Activated CD8-positive, alpha-beta memory T cell treated with anti-CD3 and anti-CD28 coated beads, Interleukin-2, amount 50 U/mL, for 24 hours (primary cell): Measurements from ENCODE around the gene ZNF44.
"Not testable (repeated sequence)": the region's sequence is repeated elsewhere in the genome, so short reads cannot be mapped to it uniquely, and the experiment has no call there.

Experiments
- DNase-seq: peaks from one replicate; pipeline ENCODE4 v3.0.0-alpha.2; 2020; ENCODE audit errors: extremely low read depth

The ZNF44 gene

GRCh38 chr19:12294249-12295158 is at the start of gene ZNF44:
ZNF44 (minus strand) TSS chr19:12294883; CDS start chr19:12294694, 189 bp downstream.
- DNase-seq = peak; percentile 93

- peak; percentile 97 for DNase-seq
These were observed 38.8 kb upstream of the ZNF44 start, which contains the start of gene ZNF563 for GRCh38 chr19:12333162-12334159. ZNF563 (minus strand) TSS chr19:12333633; CDS start chr19:12333482, 151 bp downstream.

GRCh38 chr19:12331211-12331941 is 36.7 kb upstream of the ZNF44 start:
- DNase-seq = peak; percentile 51

GRCh38 chr19:12330340-12330739 is 35.7 kb upstream of the ZNF44 start:
- no peak for DNase-seq

GRCh38 chr19:12325690-12326089 is 31.0 kb upstream of the ZNF44 start:
- DNase-seq = no peak

GRCh38 chr19:12318782-12319413 is 24.2 kb upstream of the ZNF44 start:
- DNase-seq = no peak

- DNase-seq = no peak
These were observed 19.9 kb upstream of the ZNF44 start for GRCh38 chr19:12314553-12314952.

GRCh38 chr19:12308891-12309290 is 14.2 kb upstream of the ZNF44 start:
- not testable (repeated sequence) for DNase-seq

- DNase-seq = no peak
These were observed 508 bp upstream of the ZNF44 start for GRCh38 chr19:12295191-12295590.

GRCh38 chr19:12293777-12294248 is 870 bp downstream of the ZNF44 start:
- no peak for DNase-seq

- DNase-seq = no peak
These were observed 5.0 kb downstream of the ZNF44 start for GRCh38 chr19:12289790-12290065.

- DNase-seq = no peak
These were observed 6.7 kb downstream of the ZNF44 start for GRCh38 chr19:12287958-12288500.

- no peak for DNase-seq
These were observed 10.1 kb downstream of the ZNF44 start for GRCh38 chr19:12284631-12285030.

GRCh38 chr19:12284226-12284625 is 10.5 kb downstream of the ZNF44 start:
- DNase-seq = no peak

- no peak for DNase-seq
These were observed 16.0 kb downstream of the ZNF44 start for GRCh38 chr19:12278713-12279112.

- DNase-seq = no peak
These were observed 21.4 kb downstream of the ZNF44 start for GRCh38 chr19:12272980-12273901.

GRCh38 chr19:12272386-12272785 is 22.3 kb downstream of the ZNF44 start:
- DNase-seq = no peak

- DNase-seq = no peak
These were observed 23.8 kb downstream of the ZNF44 start for GRCh38 chr19:12270854-12271253.

GRCh38 chr19:12265921-12266704 is 28.6 kb downstream of the ZNF44 start:
- DNase-seq = no peak
